Lower lobe of right lung (tissue), 2 donors: ENCODE data around the gene GCLM. TPM values are rescaled to one million over a fixed set of nuclear protein-coding genes. Genes with fewer than 3 reads are reported as not detected.
"Not testable (repeated sequence)": the region's sequence is repeated elsewhere in the genome, so short reads cannot be mapped to it uniquely, and the experiment has no call there.

ENCODE experiments used
- ATAC-seq, 2 donors: fragments of 200-7000 bp; cut with Tn5 transposase; one replicate each; pipeline ENCODE4 v1.9.1; 2020 to 2022; ENCODE audit warnings: mild to moderate bottlenecking in 2 of 2, moderate library complexity in 2 of 2
- DNase-seq: peaks from one replicate; pipeline ENCODE4 v3.0.0-alpha.2; 2020
- H3K27ac ChIP-seq: fragments of 200-600 bp; one replicate; pipeline ENCODE4 v1.8.0; 2022
- H3K27me3 ChIP-seq: fragments of 200-600 bp; one replicate; pipeline ENCODE4 v1.8.0; 2022; ENCODE audit warnings: low read depth
- H3K36me3 ChIP-seq: fragments of 200-600 bp; one replicate; pipeline ENCODE4 v1.8.0; 2022; ENCODE audit warnings: mild to moderate bottlenecking
- H3K4me1 ChIP-seq: fragments of 200-600 bp; one replicate; pipeline ENCODE4 v1.8.0; 2022
- H3K4me3 ChIP-seq: fragments of 200-600 bp; one replicate; pipeline ENCODE4 v1.8.0; 2022; ENCODE audit warnings: mild to moderate bottlenecking
- H3K9me3 ChIP-seq: fragments of 200-600 bp; one replicate; pipeline ENCODE4 v1.8.0; 2022
- CTCF ChIP-seq: fragments of 200-600 bp; IDR thresholded peaks from one replicate; pipeline ENCODE4 v1.8.0; 2022; ENCODE audit warnings: antibody characterized with exemption, mild to moderate bottlenecking
- intact Hi-C: fragments of 100-400 bp; cut with DNase I; formaldehyde crosslinking; loops from one replicate; pipeline ENCODE4 v1.11.0; 2022
- long read RNA-seq: library from polyadenylated mRNA; unstranded; transcript quantifications from one replicate; pipeline ENCODE4 v2.0.0, GENCODE V29; 2021
- total RNA-seq: library from RNA; stranded (reverse); fragmentation: NEBNext Ultra II Directional; extraction: Animal tissue kit (Norgen Biotek cat#: 25700); gene quantifications from one replicate; pipeline ENCODE4 v1.2.1, GENCODE V29; 2021
- donor health status: DM: no; HTN: yes; CAD: no; lungs with severe emphysema.

The GCLM gene
- 16.7 TPM for total RNA-seq
- long read RNA-seq, full-length matches to known transcripts: 40 of 46 reads
- long read RNA-seq, partial matches to known transcripts: 1 of 46 reads
- long read RNA-seq, other reads (novel, unspliced or antisense): 5 of 46 reads

- intact Hi-C loops: no loop called here
- H3K4me1 ChIP-seq: peaks cover 15% of the 10 kb centered on the region
- H3K9me3 ChIP-seq: peaks cover 5% of the 10 kb centered on the region
- TF ChIP-seq CTCF: peak; percentile 88
- peak within 1 kb of the TSS; percentile 91 for H3K4me3 ChIP-seq
- DNase-seq (peak; percentile 95), ATAC-seq (peak; percentile 98 to 100)
- no peaks in the 10 kb centered on the region for H3K27me3 ChIP-seq
- no peaks in the 10 kb centered on the region for H3K36me3 ChIP-seq
- H3K27ac ChIP-seq: peak within 1 kb of the TSS; percentile 89
Measured at GRCh38 chr1:93909146-93910050, at the start of gene GCLM. TSS of gene GCLM (minus strand) at chr1:93909430. CDS start at chr1:93909163, 267 bp downstream.

- no peak for ATAC-seq
- H3K27me3 ChIP-seq: no peaks in the 10 kb centered on the region
- no peak for TF ChIP-seq CTCF
- no peak overlapping the region for H3K4me3 ChIP-seq
- H3K36me3 ChIP-seq: no peaks in the 10 kb centered on the region
- H3K27ac ChIP-seq: no peak overlapping the region
- intact Hi-C loops: no loop called here
- DNase-seq: no peak
- no peaks in the 10 kb centered on the region for H3K4me1 ChIP-seq
- peaks cover 8% of the 10 kb centered on the region for H3K9me3 ChIP-seq
Measured at GRCh38 chr1:93958726-93959100, 49.5 kb upstream of the GCLM start.

- ATAC-seq (no peak), DNase-seq (no peak)
- H3K4me3 ChIP-seq: no peak overlapping the region
- no peaks in the 10 kb centered on the region for H3K4me1 ChIP-seq
- no peak overlapping the region for H3K27ac ChIP-seq
- H3K36me3 ChIP-seq: no peaks in the 10 kb centered on the region
- TF ChIP-seq CTCF: no peak
- intact Hi-C loops: no loop called here
- H3K27me3 ChIP-seq: no peaks in the 10 kb centered on the region
- peaks cover 8% of the 10 kb centered on the region for H3K9me3 ChIP-seq
Measured at GRCh38 chr1:93958032-93958725, 48.9 kb upstream of the GCLM start.

GRCh38 chr1:93955765-93956164 lies 46.5 kb upstream of the GCLM start:
- no peaks in the 10 kb centered on the region for H3K36me3 ChIP-seq

GRCh38 chr1:93947002-93947686 lies 37.9 kb upstream of the GCLM start:
- H3K36me3 ChIP-seq, H3K27me3 ChIP-seq, H3K27ac ChIP-seq, DNase-seq, H3K4me3 ChIP-seq, intact Hi-C loops, H3K4me1 ChIP-seq, H3K9me3 ChIP-seq, ATAC-seq: not testable (repeated sequence)

More at GRCh38 chr1:93955765-93956164, 46.5 kb upstream of the GCLM start:
- intact Hi-C loops: no loop called here
- DNase-seq: no peak
- no peak overlapping the region for H3K27ac ChIP-seq
- ATAC-seq: no peak
- TF ChIP-seq CTCF: no peak
- no peaks in the 10 kb centered on the region for H3K4me1 ChIP-seq
- peaks cover 8% of the 10 kb centered on the region for H3K9me3 ChIP-seq
- no peaks in the 10 kb centered on the region for H3K27me3 ChIP-seq
- no peak overlapping the region for H3K4me3 ChIP-seq
